Measurements from ENCODE around the gene NRARP.

The NRARP gene

DNA sequence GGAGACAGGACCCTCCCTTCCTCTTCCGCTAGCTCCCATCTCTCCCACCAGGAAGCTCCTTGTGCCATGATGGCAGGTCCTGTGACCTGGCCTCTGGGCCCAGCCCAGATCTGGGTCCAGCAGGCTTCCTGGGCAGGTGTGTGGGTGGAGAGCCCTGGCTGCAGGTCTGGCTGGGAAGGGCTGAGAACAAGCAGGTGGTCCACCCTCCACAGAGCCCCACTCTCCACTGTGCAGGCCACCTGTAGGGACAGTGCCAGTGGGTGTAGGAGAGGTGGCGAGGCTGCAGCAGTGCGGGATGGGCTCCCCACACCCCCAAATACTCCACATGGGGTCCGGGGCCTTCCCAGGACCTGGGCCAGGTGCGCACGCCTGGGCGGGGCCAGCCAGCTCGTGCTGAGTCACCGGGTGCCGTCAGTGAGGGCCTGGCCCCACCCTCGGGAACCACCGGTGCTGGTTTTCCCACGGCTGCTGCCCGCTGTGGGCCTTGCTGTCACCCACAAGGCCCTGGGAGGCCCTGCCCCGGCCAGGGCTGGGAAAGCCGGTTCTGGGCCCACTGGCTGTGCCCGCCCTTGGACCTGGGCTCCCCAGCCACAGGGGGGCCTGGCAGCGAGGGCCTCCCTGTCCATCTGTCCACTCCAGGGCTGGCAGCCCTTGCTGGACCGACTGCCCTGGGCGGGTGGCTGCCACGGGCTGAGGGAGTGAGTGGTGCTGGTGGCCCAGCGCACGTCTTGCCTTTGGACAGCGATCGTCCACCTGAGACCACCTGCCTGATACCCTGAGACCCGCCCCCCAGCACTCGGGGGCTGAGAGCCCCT is 9.3 kb upstream of the NRARP start:
- DNase-seq (ENCODE audit: low read depth in 2 of 2), result no peak

- no peak for DNase-seq (ENCODE audit: low read depth in 2 of 2)
These were observed 8.3 kb upstream of the NRARP start for GRCh38 chr9:137310189-137311052.

DNA sequence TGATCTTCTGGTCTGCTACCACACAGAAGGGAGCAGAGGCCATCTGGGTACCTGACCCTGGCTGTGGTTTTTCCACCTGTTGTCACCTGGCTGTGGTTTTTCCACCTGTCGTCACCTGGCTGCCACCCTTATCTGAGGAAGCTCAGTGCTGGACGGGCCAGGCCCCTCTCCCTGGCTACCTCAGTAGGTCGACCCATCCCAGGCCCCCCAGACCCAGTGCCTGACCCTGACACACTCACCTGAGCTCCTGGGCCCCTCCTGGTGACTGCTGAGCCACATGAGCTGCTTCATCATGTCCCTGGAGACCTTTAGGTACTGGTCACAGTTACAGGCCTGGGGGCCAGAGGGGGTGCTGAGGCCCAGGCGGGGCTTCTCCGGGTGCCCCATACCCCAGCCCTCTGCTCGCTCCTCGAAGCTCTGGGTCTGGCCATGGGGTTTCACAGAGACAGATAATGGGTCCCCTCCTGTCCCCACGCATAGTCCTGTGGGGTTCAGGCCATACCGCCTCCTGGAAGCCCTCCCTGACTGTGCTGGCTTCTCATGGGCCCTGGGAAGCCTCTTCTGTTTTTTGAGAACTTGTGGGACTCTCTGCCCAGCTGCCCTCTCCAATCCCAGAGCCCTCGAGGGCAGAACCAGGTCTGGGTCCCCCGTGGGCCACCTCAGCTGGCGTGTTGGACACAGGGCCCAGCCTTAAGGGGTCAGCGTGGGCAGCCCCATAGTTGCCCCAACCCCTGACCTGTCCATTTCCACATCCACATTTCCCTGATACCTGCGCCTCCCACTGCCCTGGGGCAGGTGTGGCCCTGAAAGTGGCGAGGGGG is 7.5 kb upstream of the NRARP start:
- DNase-seq (ENCODE audit: low read depth in 2 of 2), result no peak

DNA sequence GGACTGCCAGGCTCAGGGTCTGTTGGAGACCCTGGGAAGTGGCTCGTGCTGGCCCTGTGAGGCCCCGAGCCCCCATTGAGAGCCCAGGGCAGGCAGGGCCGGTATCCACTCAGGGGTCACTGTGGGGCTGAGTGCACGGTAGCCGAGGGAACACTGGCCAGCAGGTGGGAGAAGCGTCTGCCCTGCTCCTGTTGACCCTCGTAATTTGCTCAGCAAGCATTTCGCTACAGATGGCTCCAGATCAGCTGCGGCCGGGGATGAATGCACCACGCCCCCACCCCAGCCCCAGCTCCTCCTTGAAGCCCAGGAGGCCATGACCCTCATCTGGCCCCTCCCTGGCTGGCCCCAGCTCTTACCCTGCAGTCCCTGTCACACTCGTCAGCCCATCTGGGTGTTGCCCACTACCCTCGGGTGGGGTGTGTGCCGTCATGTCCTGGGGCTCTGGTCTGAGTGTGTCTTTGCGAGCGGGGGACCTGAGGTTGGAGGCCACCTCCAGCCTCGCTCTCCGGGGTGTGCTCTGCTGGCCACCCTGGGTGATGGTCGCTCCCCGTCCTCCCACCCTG is 6.1 kb upstream of the NRARP start:
- no peak for DNase-seq (ENCODE audit: low read depth in 2 of 2)

DNA sequence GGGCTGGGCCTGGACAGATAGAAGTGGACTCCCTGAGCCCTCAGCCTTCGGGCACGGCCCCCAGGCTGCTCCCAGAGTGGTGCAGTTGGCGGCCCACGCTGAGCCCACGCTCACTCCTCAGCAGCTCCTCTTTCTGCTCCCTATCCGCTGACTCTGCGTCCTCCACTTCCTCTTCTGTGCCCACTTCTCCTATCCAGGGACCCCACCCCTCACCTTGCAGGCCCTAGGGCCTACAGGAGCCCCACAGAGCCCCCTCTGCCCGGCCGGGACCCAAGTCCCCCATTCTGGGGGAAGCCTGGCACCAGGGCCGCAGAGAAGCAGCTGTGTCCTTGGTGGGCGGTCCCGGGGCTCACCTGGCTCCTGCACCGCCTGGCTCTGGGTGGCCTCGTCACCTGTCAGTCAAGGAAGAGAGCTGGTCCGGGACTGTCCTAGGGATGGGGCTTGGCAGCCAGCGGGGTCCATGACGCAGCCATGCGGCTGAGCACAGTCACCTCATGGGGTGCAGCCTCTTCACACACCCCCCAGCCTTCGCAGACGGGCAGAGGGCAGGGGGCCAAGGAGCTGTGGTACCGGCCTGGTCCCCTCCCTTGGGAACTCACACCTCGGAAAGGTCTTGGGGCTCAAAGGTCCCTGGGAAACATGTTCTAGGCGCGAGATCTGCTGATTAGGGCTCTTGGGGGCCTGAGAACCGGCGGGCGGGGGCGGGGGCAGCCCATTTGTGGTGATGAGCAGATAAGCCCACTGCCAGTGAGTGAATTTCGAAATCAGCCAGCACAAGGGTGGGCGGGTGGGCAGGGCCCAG is 5.4 kb upstream of the NRARP start:
- no peak for DNase-seq (ENCODE audit: low read depth in 2 of 2)

- no peak for DNase-seq (ENCODE audit: low read depth in 2 of 2)
These were observed 4.8 kb upstream of the NRARP start for GRCh38 chr9:137306850-137307254.

GRCh38 chr9:137306066-137306849 is 4.2 kb upstream of the NRARP start:
- DNase-seq (ENCODE audit: low read depth in 2 of 2), result no peak

DNA sequence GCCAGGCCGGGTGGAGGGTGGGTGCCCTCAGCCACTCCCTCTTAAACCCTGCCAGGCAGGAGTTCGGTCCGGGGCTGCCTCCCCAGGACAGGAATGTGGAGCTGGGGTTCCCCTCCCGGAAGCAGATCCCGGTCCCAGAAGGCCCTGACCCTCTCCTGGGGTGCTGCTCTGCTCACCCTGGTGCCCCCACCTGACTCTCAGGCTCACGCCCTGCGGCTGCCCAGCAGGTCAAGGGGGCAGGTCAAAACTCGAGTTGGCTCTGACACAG is 3.7 kb upstream of the NRARP start:
- no peak for DNase-seq (ENCODE audit: low read depth in 2 of 2)

DNA sequence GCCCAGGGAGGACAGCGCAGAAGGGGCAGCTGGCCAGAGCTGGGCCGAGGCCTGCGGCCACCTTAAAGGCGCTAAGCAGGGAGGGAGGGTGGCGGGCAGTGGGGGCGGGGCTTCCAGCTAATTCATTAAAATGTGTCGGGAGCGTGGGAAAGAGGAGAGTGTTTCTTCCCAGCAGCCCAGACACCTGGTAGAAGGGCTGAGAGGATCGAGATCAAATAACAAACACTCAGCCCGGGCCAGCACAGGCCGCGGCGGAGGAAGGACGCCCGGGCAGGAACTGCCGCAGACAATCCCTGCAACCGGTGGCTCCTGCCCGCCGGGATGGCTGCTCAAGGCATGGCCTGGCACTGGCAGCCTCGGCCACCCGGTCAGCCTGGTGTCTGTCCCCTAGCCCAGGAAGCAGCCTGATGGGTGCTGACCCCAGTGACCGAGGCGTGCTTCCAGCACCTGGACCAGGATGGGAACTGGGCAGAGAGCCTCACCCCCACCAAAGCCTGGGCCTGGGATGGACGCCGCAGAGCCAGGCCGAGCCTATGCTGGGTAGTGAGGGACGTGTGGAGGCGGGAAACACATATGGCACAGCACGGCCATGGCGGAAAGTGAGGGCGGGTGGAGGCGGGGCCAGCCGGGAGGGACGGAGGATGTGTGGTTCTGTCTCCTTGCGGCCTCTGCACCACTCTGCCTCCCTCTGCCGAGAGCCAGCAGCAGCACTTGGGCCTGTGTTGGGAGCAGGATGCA is 3.2 kb upstream of the NRARP start:
- DNase-seq (ENCODE audit: low read depth in 2 of 2), result peak; percentile 56 to 59

DNA sequence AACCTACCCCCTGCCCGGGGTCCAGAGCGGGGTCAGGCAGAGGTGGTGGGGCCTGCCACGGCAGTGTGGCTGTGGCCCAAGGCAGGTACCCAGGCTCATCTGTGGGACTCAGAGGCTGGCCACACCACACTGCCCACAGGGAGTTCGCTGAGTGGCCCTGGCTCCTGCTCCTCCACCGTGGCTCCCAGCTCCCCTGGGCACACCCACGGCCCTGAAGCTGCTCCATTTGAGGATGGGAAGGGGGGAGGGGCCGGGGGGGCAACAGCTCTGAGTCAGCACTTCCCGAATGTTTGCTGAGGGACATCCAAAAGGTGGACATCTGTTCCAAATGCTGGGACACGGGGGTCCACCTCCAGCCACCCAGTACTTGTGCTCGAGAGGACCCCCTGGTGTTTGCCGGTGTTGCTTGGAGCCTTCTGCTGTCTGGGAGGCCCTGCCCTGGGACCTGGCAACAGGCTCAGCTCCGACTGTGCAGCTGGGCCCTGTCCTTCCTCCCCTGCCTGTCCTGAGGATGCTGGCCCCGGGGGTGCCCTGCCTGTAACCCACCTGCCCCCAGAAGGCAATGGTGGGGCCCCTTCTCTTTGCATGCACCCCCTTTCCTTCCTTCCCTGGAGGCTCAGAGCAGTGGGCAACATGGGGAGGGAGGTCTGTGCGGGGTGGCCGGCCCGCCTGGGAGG is 2.5 kb upstream of the NRARP start:
- DNase-seq (ENCODE audit: low read depth in 2 of 2), result no peak

DNA sequence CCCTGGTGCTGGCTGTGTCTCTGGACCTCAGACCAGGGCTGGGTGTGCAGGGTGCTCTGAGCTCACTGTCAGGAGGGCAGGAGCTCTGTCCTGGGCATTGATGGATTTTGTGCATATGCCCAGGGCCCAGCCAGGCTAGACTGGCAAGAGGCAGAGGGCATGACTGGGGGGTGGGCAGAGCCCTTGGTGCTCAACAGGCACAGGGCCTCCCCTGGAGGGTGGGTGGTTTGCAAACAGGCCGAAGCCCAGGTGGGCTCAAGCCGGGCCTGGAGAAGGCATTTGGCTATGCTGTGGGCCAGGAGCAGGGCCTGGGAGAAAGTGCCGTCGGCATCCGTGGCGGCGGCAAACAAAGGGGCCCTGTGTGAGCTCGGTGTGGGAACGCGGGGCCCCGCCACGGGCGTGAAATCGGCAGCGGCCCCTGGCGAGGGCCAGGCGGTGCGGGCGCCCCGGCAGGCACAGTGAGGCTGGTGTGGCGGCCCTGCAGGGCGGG is 1.9 kb upstream of the NRARP start:
- DNase-seq (ENCODE audit: low read depth in 2 of 2), result no peak

- DNase-seq (ENCODE audit: low read depth in 2 of 2), result no peak
These were observed 1.3 kb upstream of the NRARP start for GRCh38 chr9:137303151-137303892.

DNA sequence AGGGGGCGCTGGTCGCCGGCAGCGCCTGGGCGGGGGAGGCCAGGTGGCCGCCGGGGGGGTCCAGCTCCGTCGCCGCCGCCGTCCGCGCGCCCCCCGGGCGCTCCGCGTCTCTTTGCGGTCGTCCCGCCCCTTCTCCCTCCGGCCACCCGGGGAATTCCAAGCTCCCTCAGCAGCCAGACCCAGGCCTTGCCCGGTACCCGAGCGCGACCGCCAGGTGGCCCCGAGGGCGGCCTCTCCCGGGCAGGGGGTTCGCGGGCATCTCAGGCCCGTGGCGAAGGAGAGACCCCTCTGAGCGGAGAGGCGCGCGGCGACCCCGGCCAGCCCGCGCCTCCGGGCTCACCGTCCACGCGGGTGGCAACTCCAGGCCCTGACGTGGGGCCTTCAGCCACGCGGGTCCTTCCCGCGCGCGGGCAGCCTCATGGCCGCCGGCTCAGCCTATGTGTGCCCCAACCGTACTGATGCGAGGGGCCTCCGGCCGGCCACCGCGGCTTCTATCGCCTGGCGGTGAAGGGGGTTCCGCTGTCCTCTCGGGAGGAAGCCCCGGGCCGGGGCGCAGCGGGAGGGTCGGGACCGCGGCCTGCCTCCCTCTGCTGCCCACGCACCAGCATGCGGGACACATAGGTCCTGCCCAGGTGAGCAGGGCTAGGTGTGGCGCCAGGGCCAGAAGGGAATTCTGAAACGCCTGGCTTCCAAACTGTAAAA is 529 bp upstream of the NRARP start:
- no peak for DNase-seq (ENCODE audit: low read depth in 2 of 2)

GRCh38 chr9:137301081-137301947 is 757 bp downstream of the NRARP start:
- DNase-seq (ENCODE audit: low read depth in 2 of 2), result no peak

DNA sequence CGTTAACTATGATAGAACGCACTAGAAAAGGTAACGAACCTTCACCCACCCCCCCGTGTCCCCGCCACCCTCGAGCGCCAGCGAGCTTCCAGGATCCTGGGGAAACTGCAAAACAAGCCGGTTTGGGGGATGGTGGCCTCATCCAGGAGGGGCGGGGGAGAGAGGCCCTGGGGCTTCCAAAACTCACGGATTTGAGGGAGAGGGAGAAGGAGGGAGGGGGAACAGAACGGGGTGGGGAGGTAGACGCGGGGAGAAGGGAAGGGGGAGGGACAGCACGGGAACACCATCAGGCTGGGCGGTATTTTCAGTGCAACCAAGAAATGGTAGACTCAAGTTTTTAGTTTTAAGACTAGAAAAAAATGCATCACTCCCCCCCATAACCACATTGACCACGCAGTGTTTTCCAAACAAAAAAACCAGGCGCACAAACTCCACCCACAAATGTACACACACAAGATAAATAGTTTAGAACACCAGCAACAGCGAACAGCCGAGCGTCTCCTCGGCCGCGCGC is 1.4 kb downstream of the NRARP start:
- no peak for DNase-seq (ENCODE audit: low read depth in 2 of 2)

GRCh38 chr9:137299938-137300337 is 2.1 kb downstream of the NRARP start:
- DNase-seq (ENCODE audit: low read depth in 2 of 2), result no peak

GRCh38 chr9:137299203-137299565 is 2.9 kb downstream of the NRARP start:
- DNase-seq (ENCODE audit: low read depth in 2 of 2), result no peak

All from stimulated activated CD8-positive, alpha-beta memory T cell treated with anti-CD3 and anti-CD28 coated beads, Interleukin-2, amount 100 ng/mL, for 48 hours (primary cell).